LNCaP clone FGC (cell line): ENCODE data around the gene HDC.

ENCODE experiments used
- DNase-seq: peaks from one replicate; pipeline ENCODE4 v3.0.0-alpha.2; 2011; ENCODE audit warnings: low read depth
- H3K4me3 ChIP-seq: 2 replicates; pipeline ENCODE4 v1.5.1; 2011; ENCODE audit warnings: mild to moderate bottlenecking, low read depth, low read length, control low read depth
- TF ChIP-seq, protein P1 (sequence below): IDR thresholded peaks from 2 replicates; pipeline ENCODE4 v1.5.1; 2012; ENCODE audit warnings: mild to moderate bottlenecking; ENCODE audit not compliant: control insufficient read depth, insufficient read depth; ENCODE audit errors: extremely low read depth

HDC gene

DNA sequence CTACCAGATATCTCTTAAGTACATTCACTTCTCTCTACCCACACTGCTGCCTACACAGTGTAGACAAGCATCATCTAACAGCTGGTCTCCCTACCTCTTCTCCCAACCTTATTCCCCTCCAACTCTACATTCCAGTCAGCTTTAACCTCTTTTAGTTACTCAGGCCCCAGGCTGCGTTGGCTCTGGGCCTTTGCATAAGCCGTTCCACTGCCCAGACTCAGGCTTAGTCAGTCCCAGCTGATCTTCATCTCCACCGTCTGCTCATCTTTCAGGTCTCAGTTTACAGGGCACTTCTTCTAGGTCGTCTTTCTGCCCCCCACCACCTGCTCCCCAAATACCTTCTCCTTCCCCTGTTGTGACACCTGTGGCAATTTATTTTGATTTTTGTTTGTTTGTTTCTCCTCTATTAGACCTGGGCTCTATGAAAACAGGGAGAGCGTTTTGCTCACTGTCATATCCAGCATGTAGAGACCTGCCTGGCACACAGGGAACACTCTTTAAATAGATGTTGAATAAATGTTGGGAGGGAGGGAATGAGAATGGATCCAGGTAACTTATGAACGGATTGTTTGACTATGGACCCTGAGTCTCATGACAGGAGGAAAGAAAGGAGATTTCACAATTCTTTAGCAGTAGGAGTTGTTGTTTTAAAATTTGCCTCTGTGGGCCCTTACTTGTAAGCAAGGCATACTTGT, 72.5 kb downstream of the HDC start:
- DNase-seq, result no peak
- TF ChIP-seq, protein P1, sequence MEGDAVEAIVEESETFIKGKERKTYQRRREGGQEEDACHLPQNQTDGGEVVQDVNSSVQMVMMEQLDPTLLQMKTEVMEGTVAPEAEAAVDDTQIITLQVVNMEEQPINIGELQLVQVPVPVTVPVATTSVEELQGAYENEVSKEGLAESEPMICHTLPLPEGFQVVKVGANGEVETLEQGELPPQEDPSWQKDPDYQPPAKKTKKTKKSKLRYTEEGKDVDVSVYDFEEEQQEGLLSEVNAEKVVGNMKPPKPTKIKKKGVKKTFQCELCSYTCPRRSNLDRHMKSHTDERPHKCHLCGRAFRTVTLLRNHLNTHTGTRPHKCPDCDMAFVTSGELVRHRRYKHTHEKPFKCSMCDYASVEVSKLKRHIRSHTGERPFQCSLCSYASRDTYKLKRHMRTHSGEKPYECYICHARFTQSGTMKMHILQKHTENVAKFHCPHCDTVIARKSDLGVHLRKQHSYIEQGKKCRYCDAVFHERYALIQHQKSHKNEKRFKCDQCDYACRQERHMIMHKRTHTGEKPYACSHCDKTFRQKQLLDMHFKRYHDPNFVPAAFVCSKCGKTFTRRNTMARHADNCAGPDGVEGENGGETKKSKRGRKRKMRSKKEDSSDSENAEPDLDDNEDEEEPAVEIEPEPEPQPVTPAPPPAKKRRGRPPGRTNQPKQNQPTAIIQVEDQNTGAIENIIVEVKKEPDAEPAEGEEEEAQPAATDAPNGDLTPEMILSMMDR, result no peak

DNA sequence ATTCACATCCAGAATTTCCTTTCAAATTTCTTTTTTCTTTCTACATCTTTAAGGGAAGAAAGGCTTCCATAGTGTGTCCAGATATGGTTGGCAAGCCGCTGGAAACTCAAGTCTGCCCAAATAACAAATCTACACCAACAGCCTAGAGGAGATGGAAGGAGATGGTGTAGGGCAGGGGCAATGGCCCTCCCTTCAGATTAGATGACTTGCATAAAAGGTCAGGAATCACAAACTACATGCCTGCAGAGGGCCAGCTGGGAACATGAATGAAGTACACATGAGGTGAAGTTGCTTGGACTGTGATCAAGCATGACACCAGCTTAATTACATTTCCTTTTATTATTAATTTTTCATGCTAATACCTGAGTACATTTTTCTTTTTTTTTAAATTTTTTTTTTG, 73.4 kb downstream of the HDC start:
- no peak for DNase-seq
- no peak overlapping the region for H3K4me3 ChIP-seq
- TF ChIP-seq, protein P1, result no peak

More for the DNA sequence above, 72.5 kb downstream of the HDC start:
- no peak overlapping the region for H3K4me3 ChIP-seq
